ENCODE data around the gene BPHL. TPM values are rescaled to one million over a fixed set of nuclear protein-coding genes. Genes with fewer than 3 reads are reported as not detected.

BPHL gene
- total and polyA plus RNA-seq, 8 donors = 9.0 to 22.1 (median 14.8) TPM

DNA sequence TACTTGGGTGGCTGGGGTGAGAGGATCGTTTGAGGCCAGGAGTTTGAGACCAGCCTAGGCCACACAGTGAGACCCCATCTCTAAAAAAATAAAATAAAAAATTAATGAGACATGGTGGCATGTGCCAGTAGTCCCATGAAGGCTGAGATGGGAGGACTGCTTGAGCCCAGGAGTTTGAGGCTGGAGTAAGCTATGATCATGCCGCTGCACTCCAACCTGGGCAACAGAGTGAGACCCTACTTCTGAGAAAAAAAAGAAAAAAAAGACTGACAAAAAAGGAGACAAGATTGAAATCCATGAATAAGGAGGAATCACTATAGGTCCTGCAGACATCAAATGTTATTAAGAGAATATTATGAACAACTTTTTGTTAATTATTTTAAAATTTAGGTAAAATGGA is 23.7 kb upstream of the BPHL start:
- DNase-seq = no peak
- TF ChIP-seq, protein P1, sequence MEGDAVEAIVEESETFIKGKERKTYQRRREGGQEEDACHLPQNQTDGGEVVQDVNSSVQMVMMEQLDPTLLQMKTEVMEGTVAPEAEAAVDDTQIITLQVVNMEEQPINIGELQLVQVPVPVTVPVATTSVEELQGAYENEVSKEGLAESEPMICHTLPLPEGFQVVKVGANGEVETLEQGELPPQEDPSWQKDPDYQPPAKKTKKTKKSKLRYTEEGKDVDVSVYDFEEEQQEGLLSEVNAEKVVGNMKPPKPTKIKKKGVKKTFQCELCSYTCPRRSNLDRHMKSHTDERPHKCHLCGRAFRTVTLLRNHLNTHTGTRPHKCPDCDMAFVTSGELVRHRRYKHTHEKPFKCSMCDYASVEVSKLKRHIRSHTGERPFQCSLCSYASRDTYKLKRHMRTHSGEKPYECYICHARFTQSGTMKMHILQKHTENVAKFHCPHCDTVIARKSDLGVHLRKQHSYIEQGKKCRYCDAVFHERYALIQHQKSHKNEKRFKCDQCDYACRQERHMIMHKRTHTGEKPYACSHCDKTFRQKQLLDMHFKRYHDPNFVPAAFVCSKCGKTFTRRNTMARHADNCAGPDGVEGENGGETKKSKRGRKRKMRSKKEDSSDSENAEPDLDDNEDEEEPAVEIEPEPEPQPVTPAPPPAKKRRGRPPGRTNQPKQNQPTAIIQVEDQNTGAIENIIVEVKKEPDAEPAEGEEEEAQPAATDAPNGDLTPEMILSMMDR (IDR thresholded peaks at IDR 0.05) = no peak
- ATAC-seq = no peak
- 95 to 100% methylated on average over 2 of the region's 2 CpGs for WGBS, 2 donors
- no peaks in the 10 kb centered on the region for H3K4me1 ChIP-seq
- peaks cover 0 to 12% (median 5%) of the 10 kb centered on the region in 3 donors for H3K36me3 ChIP-seq
- no peak overlapping the region for H3K27ac ChIP-seq
- H3K9me3 ChIP-seq = no peaks in the 10 kb centered on the region
- FAIRE-seq = no peak
- no peaks in the 10 kb centered on the region for H3K27me3 ChIP-seq
- intact Hi-C loops (cut with DNase I) = no loop called here
- H3K4me3 ChIP-seq = no peak overlapping the region

DNA sequence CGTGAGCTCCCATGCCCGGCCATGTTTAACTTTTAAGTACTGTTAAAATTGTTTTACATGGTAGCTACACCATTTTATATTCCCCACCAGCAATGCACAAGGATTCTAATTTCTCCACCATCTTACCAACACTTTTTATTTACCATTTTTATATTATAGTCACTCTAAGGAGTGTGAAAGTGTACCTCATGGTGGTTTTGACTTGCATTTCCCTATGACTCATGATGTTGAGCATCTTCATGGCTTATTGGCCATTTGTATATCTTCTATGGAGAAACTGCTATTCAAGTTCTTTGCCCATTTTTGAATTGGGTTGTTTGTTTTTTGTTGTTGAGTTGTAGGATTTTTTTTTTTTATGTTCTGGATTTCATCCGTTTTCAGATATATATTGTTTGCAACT is 15.6 kb upstream of the BPHL start:
- intact Hi-C loops (cut with DNase I) = no loop called here
- FAIRE-seq (no peak), DNase-seq (no peak), ATAC-seq (no peak)
- Histone ChIP-seq H3K27ac (no peak overlapping the region), H3K4me3 (no peak overlapping the region), H3K9me3 (no peaks in the 10 kb centered on the region), H3K27me3 (no peaks in the 10 kb centered on the region), H3K4me1 (no peaks in the 10 kb centered on the region), H3K36me3 (peaks cover 0 to 35% (median 20%) of the 10 kb centered on the region in 3 donors)
- WGBS, 2 donors = 88 to 96% methylated on average over 3 of the region's 3 CpGs
- TF ChIP-seq, protein P1 (IDR thresholded peaks at IDR 0.05) = no peak

DNA sequence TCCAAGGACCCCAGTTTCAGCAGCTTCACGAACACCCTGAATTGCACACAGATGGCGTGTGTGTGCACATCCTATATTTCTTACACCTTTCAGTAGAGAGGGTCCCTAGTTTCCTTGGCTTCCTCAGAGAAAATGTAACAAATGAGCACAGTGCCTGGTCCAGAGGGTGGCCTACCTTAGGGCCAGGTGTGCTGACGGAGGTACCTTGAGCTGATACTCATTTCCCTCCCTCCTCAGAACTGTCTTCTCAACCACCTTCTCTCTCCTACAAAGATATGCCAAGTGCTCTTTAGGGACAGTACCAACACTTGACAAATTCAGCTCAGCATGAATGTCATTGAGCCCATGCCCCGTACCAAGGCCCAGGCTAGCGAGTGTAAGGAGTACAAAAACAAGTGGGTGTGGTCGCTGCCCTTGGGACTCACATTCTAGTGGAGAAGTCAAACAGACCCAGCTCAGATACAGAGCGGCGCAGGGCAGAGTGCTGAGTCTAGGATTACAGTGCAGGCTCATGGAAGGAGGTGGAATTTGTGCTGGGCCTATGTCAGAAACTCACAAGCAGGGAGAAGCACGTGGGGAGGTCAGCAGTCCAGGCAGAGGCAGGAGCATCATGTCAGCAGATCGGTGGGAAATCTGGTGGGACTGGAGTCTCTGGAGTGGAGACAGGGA is 9.6 kb upstream of the BPHL start:
- DNase-seq (no peak), FAIRE-seq (no peak), ATAC-seq (peak in 2 of 4 donors; percentile 17 to 37)
- TF ChIP-seq, protein P1 (IDR thresholded peaks at IDR 0.05) = no peak
- 87 to 89% methylated on average over 10 of the region's 10 CpGs for WGBS, 2 donors
- intact Hi-C loops (cut with DNase I) = no loop called here
- Histone ChIP-seq H3K9me3 (no peaks in the 10 kb centered on the region), H3K36me3 (peaks cover 0 to 37% (median 34%) of the 10 kb centered on the region in 3 donors), H3K4me3 (no peak overlapping the region), H3K27ac (no peak overlapping the region), H3K27me3 (no peaks in the 10 kb centered on the region), H3K4me1 (no peaks in the 10 kb centered on the region)

DNA sequence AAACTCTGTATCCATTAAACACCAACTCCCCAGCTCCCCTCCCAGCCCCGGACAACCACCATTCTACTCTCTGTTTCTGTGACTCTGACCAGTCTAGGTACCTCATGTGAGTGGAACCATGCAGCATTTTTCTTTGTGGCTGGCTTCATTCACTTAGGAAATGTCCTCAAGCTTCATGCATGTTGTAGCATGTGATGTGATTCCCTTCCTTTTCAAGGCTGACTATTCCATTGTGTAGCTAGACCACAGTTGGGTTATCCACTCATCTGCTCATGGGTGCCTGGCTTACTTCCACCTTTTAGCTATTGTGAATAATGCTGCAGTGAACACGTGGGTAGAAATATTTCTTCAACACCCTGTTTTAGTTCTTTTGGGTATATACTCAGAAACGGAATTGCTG is 8.8 kb upstream of the BPHL start:
- DNase-seq (no peak), ATAC-seq (no peak), FAIRE-seq (no peak)
- no peaks in the 10 kb centered on the region for H3K9me3 ChIP-seq
- intact Hi-C loops (cut with DNase I) = no loop called here
- H3K4me3 ChIP-seq = no peak overlapping the region
- peaks cover 0 to 38% (median 34%) of the 10 kb centered on the region in 3 donors for H3K36me3 ChIP-seq
- 92 to 97% methylated on average over 3 of the region's 3 CpGs for WGBS, 2 donors
- H3K27ac ChIP-seq = no peak overlapping the region
- TF ChIP-seq, protein P1 (IDR thresholded peaks at IDR 0.05) = no peak
- H3K27me3 ChIP-seq = no peaks in the 10 kb centered on the region
- no peaks in the 10 kb centered on the region for H3K4me1 ChIP-seq

DNA sequence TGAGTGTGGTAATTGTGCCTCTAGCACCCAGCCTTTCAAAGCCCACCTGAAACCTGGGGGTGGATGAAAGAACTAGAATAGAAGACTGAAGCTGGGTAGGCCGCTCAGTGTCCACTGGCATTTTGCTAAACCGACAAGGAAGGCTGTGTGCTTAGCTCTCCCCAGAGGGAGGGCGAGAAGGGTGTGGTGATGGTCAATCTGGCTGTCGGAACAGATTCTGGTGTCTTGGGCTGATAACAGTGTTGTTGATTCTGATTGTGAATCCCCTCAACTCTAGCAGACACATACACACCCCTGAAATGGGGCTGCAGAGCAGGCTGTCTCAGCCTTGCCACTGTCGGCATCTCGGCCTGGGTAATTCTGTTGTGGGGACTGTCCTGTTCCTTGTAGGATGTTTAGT is 4.1 kb upstream of the BPHL start:
- H3K4me3 ChIP-seq = no peak overlapping the region
- peaks cover 0 to 6% (median 0%) of the 10 kb centered on the region in 3 donors for H3K4me1 ChIP-seq
- no peak for DNase-seq
- intact Hi-C loops (cut with DNase I) = no loop called here
- TF ChIP-seq, protein P1 (IDR thresholded peaks at IDR 0.05) = no peak
- H3K9me3 ChIP-seq = no peaks in the 10 kb centered on the region
- FAIRE-seq = no peak
- H3K27ac ChIP-seq = no peak overlapping the region
- peaks cover 0 to 17% (median 15%) of the 10 kb centered on the region in 3 donors for H3K36me3 ChIP-seq
- WGBS, 2 donors = 94 to 97% methylated on average over 6 of the region's 6 CpGs
- no peak for ATAC-seq
- H3K27me3 ChIP-seq = no peaks in the 10 kb centered on the region
